GM12878 (cell line): ENCODE results near the gene PTPRM. TPM values are rescaled to one million over a fixed set of nuclear protein-coding genes. Genes with fewer than 3 reads are reported as not detected.

Experiments used
- ATAC-seq: fragments of 200-7000 bp; cut with Tn5 transposase; 3 replicates; pipeline ENCODE4 v1.9.1; 2020; ENCODE audit warnings: mild to moderate bottlenecking, moderate library complexity
- BruUV-seq: library from RNA; stranded (reverse); fragments of 400-500 nt; replicated peaks from 2 replicates; lab custom pipeline; 2021; lab: Mats Ljungman, UMichigan
- CTCF ChIA-PET: fragments of 300-600 bp; sonication (Branson Sonifier 250); formaldehyde crosslinking; extraction: SDS; loops from one replicate; lab custom pipeline; 2021; ENCODE audit warnings: inconsistent platforms; lab: Yijun Ruan, JAX
- POLR2A ChIA-PET: fragments of 350-600 bp; formaldehyde crosslinking; extraction: SDS; loops from one replicate; lab custom pipeline; 2021; ENCODE audit warnings: inconsistent platforms; lab: Charles Lee
- RAD21 ChIA-PET: fragments of 300-600 bp; sonication (Branson Sonifier 250); formaldehyde crosslinking; loops from one replicate; lab custom pipeline; 2023; ENCODE audit warnings: antibody characterized with exemption; ENCODE audit not compliant: unreplicated experiment; lab: Charles Lee
- SMC1A ChIA-PET: fragments of 300-600 bp; sonication (Branson Sonifier 250); formaldehyde crosslinking; loops from one replicate; lab custom pipeline; 2023; ENCODE audit not compliant: unreplicated experiment, uncharacterized antibody; lab: Charles Lee
- DNase-seq: peaks from one replicate; pipeline ENCODE4 v3.0.0-alpha.2; 2011; ENCODE audit warnings: low read depth, low spot score
- FAIRE-seq: peaks from 3 replicates; lab custom pipeline; 2011; peaks lifted over from hg19 to GRCh38; lab: Jason Lieb, UNC
- H2AFZ ChIP-seq: 2 replicates; pipeline ENCODE4 v1.6.0; 2011; ENCODE audit warnings: low read depth, low read length, control low read depth; ENCODE audit not compliant: control insufficient read depth
- H3K27ac ChIP-seq: 2 replicates; pipeline ENCODE4 v1.5.1; 2011; ENCODE audit warnings: control low read depth; ENCODE audit not compliant: control insufficient read depth, insufficient read depth
- H3K27me3 ChIP-seq, 2 experiments: replicated peaks in 1 of 2; 2 replicates each; pipeline versions ENCODE4 v1.6.0 to v1.6.1; 2011; ENCODE audit warnings: low read length in 1 of 2; ENCODE audit not compliant: control insufficient read depth in 2 of 2, insufficient read depth in 2 of 2
- H3K36me3 ChIP-seq, 2 experiments: 2 replicates each; pipeline ENCODE4 v1.5.1; 2011; ENCODE audit warnings: low read length in 1 of 2; ENCODE audit not compliant: control insufficient read depth in 2 of 2, insufficient read depth in 2 of 2
- H3K4me1 ChIP-seq: 2 replicates; pipeline ENCODE4 v1.6.1; 2011; ENCODE audit warnings: mild to moderate bottlenecking, low read length, moderate library complexity, mixed read lengths; ENCODE audit not compliant: control insufficient read depth, insufficient read depth
- H3K4me2 ChIP-seq: 2 replicates; pipeline ENCODE4 v1.6.0; 2011; ENCODE audit warnings: control low read depth; ENCODE audit not compliant: control insufficient read depth, insufficient read depth
- H3K4me3 ChIP-seq: fragments of 200-600 bp; sonication (generic); 2 replicates; pipeline ENCODE4 v1.5.1; 2016
- H3K79me2 ChIP-seq: 2 replicates; pipeline ENCODE4 v1.6.0; 2011; ENCODE audit warnings: low read length; ENCODE audit not compliant: control insufficient read depth, insufficient read depth
- H3K9ac ChIP-seq: 2 replicates; pipeline ENCODE4 v1.8.0; 2011; ENCODE audit warnings: low read length, control low read depth, mixed read lengths; ENCODE audit not compliant: control insufficient read depth, insufficient read depth
- H3K9me3 ChIP-seq: replicated peaks from 3 replicates; pipeline ENCODE4 v1.5.1; 2011; ENCODE audit warnings: mild to moderate bottlenecking, low read length; ENCODE audit not compliant: control insufficient read depth, insufficient read depth
- H4K20me1 ChIP-seq: 2 replicates; pipeline ENCODE4 v1.6.0; 2011; ENCODE audit not compliant: control insufficient read depth, insufficient read depth
- BHLHE40 ChIP-seq, 2 experiments: fragments of 450-650 bp in 1 of 2; IDR thresholded peaks; 2 replicates each; pipeline ENCODE4 v1.6.1; 2011 to 2017; ENCODE audit warnings: low read depth in 2 of 2, borderline replicate concordance in 1 of 2, improper control_type of control experiment in 1 of 2, low read length in 1 of 2, mild to moderate bottlenecking in 1 of 2
- CHD1 ChIP-seq: IDR thresholded peaks from 2 replicates; pipeline ENCODE4 v1.6.1; 2012; ENCODE audit warnings: low read depth, low read length, improper control_type of control experiment
- FOXK2 ChIP-seq: fragments of 450-650 bp; IDR thresholded peaks from 2 replicates; pipeline ENCODE4 v1.6.1; 2017; ENCODE audit warnings: mild to moderate bottlenecking, moderate library complexity
- LARP7 ChIP-seq: fragments of 450-650 bp; IDR thresholded peaks from 2 replicates; pipeline ENCODE4 v1.6.1; 2017; ENCODE audit warnings: mild to moderate bottlenecking
- NR2F1 ChIP-seq: fragments of 450-650 bp; conservative IDR thresholded peaks from 2 replicates; pipeline ENCODE4 v1.6.1; 2017; ENCODE audit warnings: mild to moderate bottlenecking
- RB1 ChIP-seq: fragments of 450-650 bp; formaldehyde crosslinking; IDR thresholded peaks from 2 replicates; pipeline ENCODE4 v1.6.1; 2017; ENCODE audit warnings: mild to moderate bottlenecking, borderline replicate concordance
- RCOR1 ChIP-seq: conservative IDR thresholded peaks from 2 replicates; pipeline ENCODE4 v1.6.1; 2012; ENCODE audit warnings: low read depth, low read length, improper control_type of control experiment
- RELA ChIP-seq: fragments of 450-650 bp; IDR thresholded peaks from 2 replicates; pipeline ENCODE4 v1.8.0; 2014; ENCODE audit warnings: borderline replicate concordance; ENCODE audit not compliant: partially characterized antibody
- SREBF1 ChIP-seq: IDR thresholded peaks from 2 replicates; pipeline ENCODE4 v1.6.1; 2012; ENCODE audit warnings: mild to moderate bottlenecking, low read length
- SREBF2 ChIP-seq: IDR thresholded peaks from 2 replicates; pipeline ENCODE4 v1.6.1; 2012; ENCODE audit warnings: mild to moderate bottlenecking, low read length
- STAT3 ChIP-seq: IDR thresholded peaks from 2 replicates; pipeline ENCODE4 v1.6.1; 2011; ENCODE audit warnings: low read depth, low read length, improper control_type of control experiment
- TCF12 ChIP-seq: IDR thresholded peaks from 2 replicates; pipeline ENCODE4 v1.6.1; 2011; ENCODE audit warnings: low read depth, mild to moderate bottlenecking, low read length
- ZNF274 ChIP-seq: IDR thresholded peaks from one replicate; pipeline ENCODE4 v1.8.0; 2011; ENCODE audit not compliant: insufficient read length, insufficient read depth
- WGBS: methylation state at CpG from one replicate; pipeline ENCODE4 v1.1.6; 2016; ENCODE audit warnings: low lambda C conversion rate; ENCODE audit not compliant: insufficient replicate concordance, insufficient coverage; ENCODE audit errors: missing lambda C conversion rate; 5-methylcytosine and 5-hydroxymethylcytosine counted together
- in situ Hi-C: fragments of 300-500 bp; cut with MboI; formaldehyde crosslinking; loops from 9 replicates; pipeline ENCODE4 v1.14.3; 2018; ENCODE audit warnings: mixed read lengths
- intact Hi-C: fragments of 100-400 bp; cut with micrococcal nuclease; formaldehyde crosslinking; loops from one replicate; pipeline ENCODE4 v1.14.2; 2022; ENCODE audit not compliant: unreplicated experiment
- polyA plus RNA-seq, 11 experiments: library from polyadenylated mRNA; depleted of rRNA in 4 of 11; unstranded in 6 of 11; stranded (reverse) in 5 of 11; fragments of >200 nt; fragmentation: Nextera tagmentation in 4 of 11; fragmentation: Illumina TruSeq in 1 of 11; extraction: Ambion mirVana in 4 of 11; extraction: Trizol in 1 of 11; gene quantifications; 1 replicate in 1 of 11; 2 replicates in 10 of 11; pipeline versions ENCODE4 v1.2.1 to v1.2.3, GENCODE V29; 2011 to 2016; ENCODE audit warnings: inconsistent platforms in 2 of 11, missing spikeins in 2 of 11, low read depth in 1 of 11
- total RNA-seq, 4 experiments: library from RNA; depleted of rRNA in 3 of 4; stranded (reverse); fragments of >200 nt in 3 of 4; fragmentation: Illumina TruSeq in 1 of 4; extraction: Trizol in 1 of 4; gene quantifications; 2 replicates each; pipeline versions ENCODE4 v1.2.1 to v1.2.3, GENCODE V29; 2013 to 2021
- TF ChIP-seq, protein P1 (sequence below): fragments of 450-650 bp; formaldehyde crosslinking; IDR thresholded peaks from 2 replicates; pipeline ENCODE4 v1.4.0; 2020; ENCODE audit warnings: mild to moderate bottlenecking, moderate library complexity
- TF ChIP-seq, protein P2 (sequence below): fragments of 450-650 bp; IDR thresholded peaks from 2 replicates; pipeline ENCODE4 v1.6.1; 2018; ENCODE audit warnings: borderline replicate concordance, mild to moderate bottlenecking; ENCODE audit not compliant: partially characterized antibody
- TF ChIP-seq, protein P3 (sequence below): fragments of 450-650 bp; IDR thresholded peaks from 2 replicates; pipeline ENCODE4 v1.6.1; 2017; ENCODE audit warnings: mild to moderate bottlenecking, moderate library complexity

The PTPRM gene
- total and polyA plus RNA-seq, 10 of the 15 experiments (the other 5 are each of a cell fraction or from before 2014, with no cell fraction given) = 0.07 to 22.6 (median 0.60) TPM

DNA sequence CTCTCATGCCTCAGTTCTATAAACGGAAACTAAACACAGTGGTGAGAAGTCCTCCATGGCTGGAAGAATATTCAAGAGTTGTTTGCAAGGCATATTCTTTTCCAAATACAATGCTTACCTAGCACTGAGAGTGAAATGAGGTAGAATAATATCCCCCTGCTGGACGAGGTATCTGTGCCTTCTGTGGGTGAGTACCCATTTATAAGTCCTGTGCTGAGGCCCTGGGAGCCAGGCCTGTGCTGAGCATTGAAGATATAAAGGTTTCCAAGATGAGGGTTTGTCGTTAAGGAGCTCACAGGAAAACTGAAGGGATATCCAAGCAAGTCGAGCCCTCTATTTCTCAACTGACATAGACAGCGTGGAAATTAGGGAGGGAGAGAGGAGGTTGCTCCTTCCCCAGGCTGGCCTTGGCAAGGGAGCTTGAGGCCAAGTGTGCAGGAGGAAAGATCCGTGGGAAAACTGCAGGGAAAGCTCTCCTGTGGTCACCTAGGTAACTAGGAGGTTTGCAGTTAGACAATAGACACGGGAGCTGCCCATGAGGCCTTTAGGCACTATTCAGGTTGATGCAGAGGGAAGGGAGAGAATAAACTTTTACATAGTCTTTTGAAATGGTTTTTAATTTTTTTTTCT is 17.6 kb downstream of the PTPRM start:
- Histone ChIP-seq H3K9ac (no peak overlapping the region), H4K20me1 (no peaks in the 10 kb centered on the region), H2AFZ (no peak overlapping the region), H3K4me1 (no peaks in the 10 kb centered on the region), H3K4me3 (no peak overlapping the region), H3K27ac (no peak overlapping the region), H3K4me2 (no peak overlapping the region), H3K79me2 (no peaks in the 10 kb centered on the region), H3K9me3 (no peaks in the 10 kb centered on the region), H3K27me3 (no peaks in the 10 kb centered on the region), H3K36me3 (no peaks in the 10 kb centered on the region)
- DNase-seq (no peak), ATAC-seq (no peak), FAIRE-seq (no peak)
- CTCF ChIA-PET = no interaction called here
- POLR2A ChIA-PET = no interaction called here
- intact Hi-C loops = no loop called here
- in situ Hi-C loops = no loop called here
- no peak for TF ChIP-seq NR2F1
- TF ChIP-seq FOXK2 = no peak
- no peak for TF ChIP-seq LARP7
- TF ChIP-seq RELA = no peak
- TF ChIP-seq, protein P1, sequence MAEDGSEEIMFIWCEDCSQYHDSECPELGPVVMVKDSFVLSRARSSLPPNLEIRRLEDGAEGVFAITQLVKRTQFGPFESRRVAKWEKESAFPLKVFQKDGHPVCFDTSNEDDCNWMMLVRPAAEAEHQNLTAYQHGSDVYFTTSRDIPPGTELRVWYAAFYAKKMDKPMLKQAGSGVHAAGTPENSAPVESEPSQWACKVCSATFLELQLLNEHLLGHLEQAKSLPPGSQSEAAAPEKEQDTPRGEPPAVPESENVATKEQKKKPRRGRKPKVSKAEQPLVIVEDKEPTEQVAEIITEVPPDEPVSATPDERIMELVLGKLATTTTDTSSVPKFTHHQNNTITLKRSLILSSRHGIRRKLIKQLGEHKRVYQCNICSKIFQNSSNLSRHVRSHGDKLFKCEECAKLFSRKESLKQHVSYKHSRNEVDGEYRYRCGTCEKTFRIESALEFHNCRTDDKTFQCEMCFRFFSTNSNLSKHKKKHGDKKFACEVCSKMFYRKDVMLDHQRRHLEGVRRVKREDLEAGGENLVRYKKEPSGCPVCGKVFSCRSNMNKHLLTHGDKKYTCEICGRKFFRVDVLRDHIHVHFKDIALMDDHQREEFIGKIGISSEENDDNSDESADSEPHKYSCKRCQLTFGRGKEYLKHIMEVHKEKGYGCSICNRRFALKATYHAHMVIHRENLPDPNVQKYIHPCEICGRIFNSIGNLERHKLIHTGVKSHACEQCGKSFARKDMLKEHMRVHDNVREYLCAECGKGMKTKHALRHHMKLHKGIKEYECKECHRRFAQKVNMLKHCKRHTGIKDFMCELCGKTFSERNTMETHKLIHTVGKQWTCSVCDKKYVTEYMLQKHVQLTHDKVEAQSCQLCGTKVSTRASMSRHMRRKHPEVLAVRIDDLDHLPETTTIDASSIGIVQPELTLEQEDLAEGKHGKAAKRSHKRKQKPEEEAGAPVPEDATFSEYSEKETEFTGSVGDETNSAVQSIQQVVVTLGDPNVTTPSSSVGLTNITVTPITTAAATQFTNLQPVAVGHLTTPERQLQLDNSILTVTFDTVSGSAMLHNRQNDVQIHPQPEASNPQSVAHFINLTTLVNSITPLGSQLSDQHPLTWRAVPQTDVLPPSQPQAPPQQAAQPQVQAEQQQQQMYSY (CRISPR knock-in tag) = no peak
- no peak for TF ChIP-seq RB1
- TF ChIP-seq TCF12 = no peak
- no peak for TF ChIP-seq CHD1
- TF ChIP-seq, protein P2, sequence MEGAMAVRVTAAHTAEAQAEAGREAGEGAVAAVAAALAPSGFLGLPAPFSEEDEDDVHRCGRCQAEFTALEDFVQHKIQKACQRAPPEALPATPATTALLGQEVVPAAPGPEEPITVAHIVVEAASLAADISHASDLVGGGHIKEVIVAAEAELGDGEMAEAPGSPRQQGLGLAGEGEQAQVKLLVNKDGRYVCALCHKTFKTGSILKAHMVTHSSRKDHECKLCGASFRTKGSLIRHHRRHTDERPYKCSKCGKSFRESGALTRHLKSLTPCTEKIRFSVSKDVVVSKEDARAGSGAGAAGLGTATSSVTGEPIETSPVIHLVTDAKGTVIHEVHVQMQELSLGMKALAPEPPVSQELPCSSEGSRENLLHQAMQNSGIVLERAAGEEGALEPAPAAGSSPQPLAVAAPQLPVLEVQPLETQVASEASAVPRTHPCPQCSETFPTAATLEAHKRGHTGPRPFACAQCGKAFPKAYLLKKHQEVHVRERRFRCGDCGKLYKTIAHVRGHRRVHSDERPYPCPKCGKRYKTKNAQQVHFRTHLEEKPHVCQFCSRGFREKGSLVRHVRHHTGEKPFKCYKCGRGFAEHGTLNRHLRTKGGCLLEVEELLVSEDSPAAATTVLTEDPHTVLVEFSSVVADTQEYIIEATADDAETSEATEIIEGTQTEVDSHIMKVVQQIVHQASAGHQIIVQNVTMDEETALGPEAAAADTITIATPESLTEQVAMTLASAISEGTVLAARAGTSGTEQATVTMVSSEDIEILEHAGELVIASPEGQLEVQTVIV = no peak
- TF ChIP-seq STAT3 = no peak
- TF ChIP-seq SREBF1 = no peak
- TF ChIP-seq, protein P3, sequence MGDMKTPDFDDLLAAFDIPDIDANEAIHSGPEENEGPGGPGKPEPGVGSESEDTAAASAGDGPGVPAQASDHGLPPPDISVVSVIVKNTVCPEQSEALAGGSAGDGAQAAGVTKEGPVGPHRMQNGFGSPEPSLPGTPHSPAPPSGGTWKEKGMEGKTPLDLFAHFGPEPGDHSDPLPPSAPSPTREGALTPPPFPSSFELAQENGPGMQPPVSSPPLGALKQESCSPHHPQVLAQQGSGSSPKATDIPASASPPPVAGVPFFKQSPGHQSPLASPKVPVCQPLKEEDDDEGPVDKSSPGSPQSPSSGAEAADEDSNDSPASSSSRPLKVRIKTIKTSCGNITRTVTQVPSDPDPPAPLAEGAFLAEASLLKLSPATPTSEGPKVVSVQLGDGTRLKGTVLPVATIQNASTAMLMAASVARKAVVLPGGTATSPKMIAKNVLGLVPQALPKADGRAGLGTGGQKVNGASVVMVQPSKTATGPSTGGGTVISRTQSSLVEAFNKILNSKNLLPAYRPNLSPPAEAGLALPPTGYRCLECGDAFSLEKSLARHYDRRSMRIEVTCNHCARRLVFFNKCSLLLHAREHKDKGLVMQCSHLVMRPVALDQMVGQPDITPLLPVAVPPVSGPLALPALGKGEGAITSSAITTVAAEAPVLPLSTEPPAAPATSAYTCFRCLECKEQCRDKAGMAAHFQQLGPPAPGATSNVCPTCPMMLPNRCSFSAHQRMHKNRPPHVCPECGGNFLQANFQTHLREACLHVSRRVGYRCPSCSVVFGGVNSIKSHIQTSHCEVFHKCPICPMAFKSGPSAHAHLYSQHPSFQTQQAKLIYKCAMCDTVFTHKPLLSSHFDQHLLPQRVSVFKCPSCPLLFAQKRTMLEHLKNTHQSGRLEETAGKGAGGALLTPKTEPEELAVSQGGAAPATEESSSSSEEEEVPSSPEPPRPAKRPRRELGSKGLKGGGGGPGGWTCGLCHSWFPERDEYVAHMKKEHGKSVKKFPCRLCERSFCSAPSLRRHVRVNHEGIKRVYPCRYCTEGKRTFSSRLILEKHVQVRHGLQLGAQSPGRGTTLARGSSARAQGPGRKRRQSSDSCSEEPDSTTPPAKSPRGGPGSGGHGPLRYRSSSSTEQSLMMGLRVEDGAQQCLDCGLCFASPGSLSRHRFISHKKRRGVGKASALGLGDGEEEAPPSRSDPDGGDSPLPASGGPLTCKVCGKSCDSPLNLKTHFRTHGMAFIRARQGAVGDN = no peak
- no peak for TF ChIP-seq SREBF2
- no peak for TF ChIP-seq RCOR1
- no peak for TF ChIP-seq BHLHE40 (IDR thresholded peaks at IDR 0.05; ENCODE audit: borderline replicate concordance in 1 of 2, low read depth in 2 of 2, low read length in 1 of 2)
- TF ChIP-seq ZNF274 = no peak
- SMC1A ChIA-PET = no interaction called here
- no TSS peak for BruUV-seq
- 9% methylated on average over 7 of the region's 7 CpGs for WGBS
- RAD21 ChIA-PET = no interaction called here
